T-helper 2 cell treated with Interferon-gamma antibody and Interleukin-4, amounts not matched to agents 5 μg/mL and 100 μg/mL, for 36 hours (primary cell): Measurements from ENCODE around the gene LACTB.
"Not testable (repeated sequence)": the region's sequence is repeated elsewhere in the genome, so short reads cannot be mapped to it uniquely, and the experiment has no call there.

ENCODE experiments used
- DNase-seq: peaks from one replicate; pipeline ENCODE4 v3.0.0; 2021; ENCODE audit warnings: low spot score
- H3K27ac Mint-ChIP-seq: one replicate; pipeline ENCODE4 v1.8.0; 2021; ENCODE audit warnings: mild to moderate bottlenecking, mixed read lengths
- H3K27me3 Mint-ChIP-seq: one replicate; pipeline ENCODE4 v1.8.0; 2021; ENCODE audit warnings: low read depth, mixed read lengths
- H3K36me3 Mint-ChIP-seq: one replicate; pipeline ENCODE4 v1.8.0; 2021; ENCODE audit warnings: low read depth, mixed read lengths
- H3K4me1 Mint-ChIP-seq: one replicate; pipeline ENCODE4 v1.8.0; 2021; ENCODE audit warnings: low read depth, mixed read lengths
- H3K4me3 Mint-ChIP-seq: one replicate; pipeline ENCODE4 v1.8.0; 2022; ENCODE audit warnings: mild to moderate bottlenecking, moderate library complexity, mixed read lengths
- H3K9me3 Mint-ChIP-seq: one replicate; pipeline ENCODE4 v1.8.0; 2021; ENCODE audit warnings: mixed read lengths

The LACTB gene

DNA sequence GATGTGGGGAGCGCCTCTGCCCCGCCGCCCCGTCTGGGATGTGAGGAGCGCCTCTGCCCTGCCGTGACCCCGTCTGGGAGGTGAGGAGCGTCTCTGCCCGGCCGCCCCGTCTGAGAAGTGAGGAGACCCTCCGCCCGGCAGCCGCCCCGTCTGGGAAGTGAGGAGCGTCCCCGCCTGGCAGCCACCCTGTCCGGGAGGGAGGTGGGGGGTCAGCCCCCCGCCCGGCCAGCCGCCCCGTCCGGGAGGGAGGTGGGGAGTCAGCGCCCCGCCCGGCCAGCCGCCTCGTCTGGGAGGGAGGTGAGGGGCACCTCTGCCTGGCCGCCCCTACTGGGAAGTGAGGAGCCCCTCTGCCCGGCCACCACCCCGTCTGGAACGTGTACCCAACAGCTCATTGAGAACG lies 22.8 kb upstream of the LACTB start:
- not testable (repeated sequence) for H3K9me3 Mint-ChIP-seq, H3K27me3 Mint-ChIP-seq, H3K36me3 Mint-ChIP-seq, H3K4me1 Mint-ChIP-seq, DNase-seq, H3K4me3 Mint-ChIP-seq, H3K27ac Mint-ChIP-seq

- H3K36me3 Mint-ChIP-seq, H3K27me3 Mint-ChIP-seq, H3K4me3 Mint-ChIP-seq, H3K4me1 Mint-ChIP-seq, H3K27ac Mint-ChIP-seq, DNase-seq, H3K9me3 Mint-ChIP-seq: not testable (repeated sequence)
These were observed 22.1 kb upstream of the LACTB start for GRCh38 chr15:63099581-63099980.

DNA sequence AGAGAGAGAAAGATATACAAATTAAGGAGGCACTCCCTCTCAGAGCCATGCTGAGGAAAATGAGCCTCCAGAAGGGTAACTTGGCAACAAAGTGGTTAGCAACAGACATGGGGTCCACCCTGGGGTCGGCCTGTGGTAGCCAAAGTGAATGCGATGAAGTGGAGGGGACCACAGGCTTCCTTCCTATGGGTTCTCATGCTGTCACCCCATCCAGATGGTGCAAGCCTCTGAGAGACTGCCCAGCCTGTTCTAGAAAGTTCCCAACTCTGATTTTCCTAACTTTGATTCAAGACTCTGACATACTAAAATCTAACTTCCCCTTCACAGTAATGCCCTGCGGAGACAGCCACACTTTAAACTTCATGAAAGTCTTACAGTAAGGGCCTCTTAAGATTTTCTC lies 18.2 kb upstream of the LACTB start:
- H3K9me3 Mint-ChIP-seq = peaks cover 3% of the 10 kb centered on the region

GRCh38 chr15:63104727-63105126 lies 16.9 kb upstream of the LACTB start:
- Mint-ChIP-seq H3K27ac (no peak overlapping the region), H3K27me3 (peaks cover 4% of the 10 kb centered on the region), H3K4me3 (no peak overlapping the region), H3K9me3 (peaks cover 3% of the 10 kb centered on the region), H3K36me3 (no peaks in the 10 kb centered on the region), H3K4me1 (no peaks in the 10 kb centered on the region)
- DNase-seq = no peak

More for the DNA sequence above, 18.2 kb upstream of the LACTB start:
- DNase-seq = no peak
- Mint-ChIP-seq H3K4me1 (no peaks in the 10 kb centered on the region), H3K27ac (no peak overlapping the region), H3K27me3 (no peaks in the 10 kb centered on the region), H3K4me3 (no peak overlapping the region), H3K36me3 (no peaks in the 10 kb centered on the region)

DNA sequence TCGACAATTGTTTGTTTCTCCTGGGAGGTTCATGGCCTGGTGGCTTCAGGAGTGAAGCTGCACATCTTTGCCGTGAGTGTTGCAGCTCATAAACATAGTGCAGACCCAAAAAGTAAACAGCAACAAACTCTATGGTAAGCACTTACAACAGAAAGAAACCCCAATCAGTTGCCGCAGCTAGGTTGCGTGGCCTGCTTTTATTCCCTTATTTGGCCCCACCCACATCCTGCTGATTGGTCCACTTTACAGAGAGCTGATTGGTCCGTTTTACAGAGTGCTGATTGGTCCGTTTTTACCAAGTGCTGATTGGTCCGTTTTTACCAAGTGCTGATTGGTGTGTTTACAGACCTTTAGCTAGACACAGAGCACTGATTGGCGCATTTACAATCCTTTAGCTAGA lies 16.3 kb upstream of the LACTB start:
- not testable (repeated sequence) for H3K36me3 Mint-ChIP-seq, H3K4me1 Mint-ChIP-seq, DNase-seq, H3K27me3 Mint-ChIP-seq, H3K9me3 Mint-ChIP-seq, H3K27ac Mint-ChIP-seq, H3K4me3 Mint-ChIP-seq

DNA sequence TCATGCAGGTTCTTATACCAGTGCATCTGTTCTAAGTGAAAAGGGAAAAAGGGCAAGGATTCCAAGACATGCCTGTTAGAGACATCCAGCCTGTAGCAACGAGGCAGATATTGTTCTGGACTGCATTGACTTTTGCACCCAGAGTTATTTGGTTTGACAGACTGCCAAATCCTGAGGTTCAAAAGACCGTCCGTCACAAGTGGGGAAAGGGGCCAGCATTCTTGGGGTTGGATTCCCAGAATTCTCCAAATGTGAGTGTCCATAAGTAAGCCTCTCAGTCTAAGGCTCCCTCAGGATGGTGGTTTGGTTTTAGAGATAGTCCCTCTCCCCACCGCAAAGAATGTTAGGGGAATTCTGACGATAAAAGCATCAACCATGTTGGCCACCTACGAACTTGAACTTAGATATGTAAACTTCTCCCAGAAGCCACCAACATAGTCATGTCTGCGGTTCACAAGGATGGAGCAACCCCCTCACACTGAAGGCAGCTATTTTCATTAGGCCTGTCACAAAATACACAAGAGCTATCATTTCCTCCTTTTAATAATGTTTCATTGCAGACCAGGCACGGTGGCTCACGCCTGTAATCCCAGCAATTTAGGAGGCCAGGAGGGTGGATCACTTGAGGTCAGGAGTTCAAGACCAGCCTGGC lies 13.6 kb upstream of the LACTB start:
- peaks cover 7% of the 10 kb centered on the region for H3K27me3 Mint-ChIP-seq
- H3K36me3 Mint-ChIP-seq = no peaks in the 10 kb centered on the region
- H3K27ac Mint-ChIP-seq = no peak overlapping the region
- H3K4me3 Mint-ChIP-seq = no peak overlapping the region
- no peaks in the 10 kb centered on the region for H3K9me3 Mint-ChIP-seq
- no peaks in the 10 kb centered on the region for H3K4me1 Mint-ChIP-seq
- no peak for DNase-seq

GRCh38 chr15:63109498-63109897 lies 12.2 kb upstream of the LACTB start:
- H3K9me3 Mint-ChIP-seq = no peaks in the 10 kb centered on the region
- H3K4me1 Mint-ChIP-seq = no peaks in the 10 kb centered on the region
- H3K27me3 Mint-ChIP-seq = peaks cover 7% of the 10 kb centered on the region
- peaks cover 2% of the 10 kb centered on the region for H3K36me3 Mint-ChIP-seq
- no peak overlapping the region for H3K4me3 Mint-ChIP-seq
- no peak for DNase-seq
- no peak overlapping the region for H3K27ac Mint-ChIP-seq

DNA sequence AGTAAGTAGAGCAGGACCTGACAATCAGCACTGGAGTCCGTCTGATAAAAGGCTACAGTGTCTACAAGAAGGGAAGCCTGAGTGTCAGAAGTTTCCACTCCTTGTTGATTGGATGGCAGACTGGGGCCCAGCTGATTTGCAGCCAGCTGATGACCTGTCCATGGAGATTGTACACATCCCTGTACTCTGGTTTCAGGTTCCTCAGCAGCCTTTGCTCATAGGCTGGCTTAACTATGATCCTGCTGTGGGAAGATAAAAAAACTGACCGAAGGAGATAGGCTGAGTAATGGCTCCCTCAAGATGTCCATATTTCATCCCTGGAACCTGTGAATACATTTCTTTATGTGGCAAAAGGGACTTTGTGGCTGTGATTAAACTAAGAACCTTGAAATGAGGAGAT lies 11.7 kb upstream of the LACTB start:
- H3K27me3 Mint-ChIP-seq = peaks cover 7% of the 10 kb centered on the region
- H3K4me1 Mint-ChIP-seq = no peaks in the 10 kb centered on the region
- peaks cover 2% of the 10 kb centered on the region for H3K36me3 Mint-ChIP-seq
- no peaks in the 10 kb centered on the region for H3K9me3 Mint-ChIP-seq
- no peak for DNase-seq
- no peak overlapping the region for H3K27ac Mint-ChIP-seq
- H3K4me3 Mint-ChIP-seq = no peak overlapping the region

DNA sequence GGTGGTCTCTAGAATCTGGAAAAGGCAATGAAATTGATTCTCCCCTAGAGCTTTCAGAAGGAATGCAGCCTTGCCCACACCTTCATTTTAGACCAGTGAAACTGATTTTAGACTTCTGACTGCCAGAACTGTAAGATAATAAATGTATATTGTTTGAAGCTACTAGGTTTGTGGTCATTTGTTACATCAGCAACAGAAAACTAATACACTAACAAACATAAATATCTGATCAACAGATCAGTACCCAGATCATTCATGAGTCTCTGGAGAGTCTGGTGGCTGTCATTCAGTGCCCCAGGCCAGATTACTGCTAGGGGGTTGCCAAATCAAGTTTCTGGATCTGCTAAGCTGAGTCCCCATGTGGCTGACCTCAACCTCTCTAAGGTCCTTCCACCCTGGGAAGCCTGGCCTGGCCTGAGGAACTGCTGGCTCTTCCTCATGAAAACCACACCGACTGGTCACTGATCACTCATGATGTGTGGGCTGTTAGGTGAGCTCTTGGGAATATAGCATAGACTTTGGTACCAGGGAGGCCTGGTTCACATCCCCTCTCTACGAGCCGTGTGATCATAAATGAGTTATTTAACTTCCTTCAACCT lies 11.1 kb upstream of the LACTB start:
- Mint-ChIP-seq H3K36me3 (peaks cover 2% of the 10 kb centered on the region), H3K27me3 (peaks cover 7% of the 10 kb centered on the region), H3K4me1 (no peaks in the 10 kb centered on the region), H3K4me3 (no peak overlapping the region), H3K9me3 (no peaks in the 10 kb centered on the region), H3K27ac (no peak overlapping the region)
- no peak for DNase-seq

DNA sequence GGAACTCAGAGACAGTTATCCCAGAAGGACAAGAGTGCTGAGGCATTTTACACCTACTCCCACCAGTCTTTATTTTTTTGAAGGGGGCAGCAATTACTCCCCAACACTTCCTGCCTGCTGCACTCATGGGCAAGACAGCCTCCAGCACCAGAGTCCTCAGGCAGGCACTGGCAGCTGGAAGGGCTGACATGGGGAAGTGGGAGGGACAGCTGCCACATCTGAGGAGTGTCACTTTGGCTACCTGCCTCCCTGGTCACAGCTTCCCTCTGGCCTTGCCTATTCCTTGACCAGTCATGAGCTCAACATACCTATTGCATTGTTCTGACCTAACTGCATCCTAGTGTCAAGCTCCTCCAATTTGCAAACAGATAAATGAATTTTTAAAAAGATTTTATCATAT lies 10.2 kb upstream of the LACTB start:
- no peaks in the 10 kb centered on the region for H3K9me3 Mint-ChIP-seq
- H3K27me3 Mint-ChIP-seq = peaks cover 7% of the 10 kb centered on the region
- no peaks in the 10 kb centered on the region for H3K4me1 Mint-ChIP-seq
- no peak overlapping the region for H3K27ac Mint-ChIP-seq
- DNase-seq = no peak
- no peak overlapping the region for H3K4me3 Mint-ChIP-seq
- H3K36me3 Mint-ChIP-seq = peaks cover 2% of the 10 kb centered on the region

- DNase-seq = no peak
- Mint-ChIP-seq H3K27me3 (peaks cover 7% of the 10 kb centered on the region), H3K4me1 (no peaks in the 10 kb centered on the region), H3K36me3 (peaks cover 2% of the 10 kb centered on the region), H3K27ac (no peak overlapping the region), H3K9me3 (no peaks in the 10 kb centered on the region), H3K4me3 (no peak overlapping the region)
These were observed 8.8 kb upstream of the LACTB start for GRCh38 chr15:63112871-63113270.

DNA sequence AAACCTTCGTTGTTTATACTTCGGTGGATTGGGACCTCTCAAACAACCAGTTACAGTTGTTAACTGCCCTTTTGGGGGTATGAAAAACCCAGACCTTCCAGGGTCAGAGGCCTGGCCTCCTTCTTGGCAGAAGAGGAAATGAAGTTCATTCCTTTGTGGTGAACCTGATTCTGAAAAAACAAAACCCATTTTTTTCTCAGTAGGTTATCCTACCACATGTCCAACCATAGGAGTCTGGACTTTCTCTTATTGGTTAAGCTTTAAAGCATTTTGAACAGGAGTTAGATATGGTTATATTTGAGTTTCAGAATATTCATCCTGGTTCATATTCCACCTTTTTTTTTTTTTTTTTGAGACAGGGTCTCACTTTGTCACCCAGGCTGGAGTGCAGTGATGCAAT lies 7.2 kb upstream of the LACTB start:
- no peak for DNase-seq
- peaks cover 3% of the 10 kb centered on the region for H3K27me3 Mint-ChIP-seq
- H3K4me3 Mint-ChIP-seq = no peak overlapping the region
- H3K36me3 Mint-ChIP-seq = peaks cover 3% of the 10 kb centered on the region
- H3K4me1 Mint-ChIP-seq = no peaks in the 10 kb centered on the region
- peaks cover 3% of the 10 kb centered on the region for H3K9me3 Mint-ChIP-seq
- H3K27ac Mint-ChIP-seq = no peak overlapping the region

- H3K27me3 Mint-ChIP-seq = no peaks in the 10 kb centered on the region
- no peak overlapping the region for H3K4me3 Mint-ChIP-seq
- H3K9me3 Mint-ChIP-seq = peaks cover 23% of the 10 kb centered on the region
- peaks cover 12% of the 10 kb centered on the region for H3K4me1 Mint-ChIP-seq
- no peak overlapping the region for H3K27ac Mint-ChIP-seq
- H3K36me3 Mint-ChIP-seq = peaks cover 9% of the 10 kb centered on the region
- no peak for DNase-seq
These were observed 2.8 kb upstream of the LACTB start for GRCh38 chr15:63118854-63119253.

- Mint-ChIP-seq H3K4me1 (peaks cover 12% of the 10 kb centered on the region), H3K27me3 (no peaks in the 10 kb centered on the region), H3K27ac (peak overlapping the region; percentile 76), H3K36me3 (peaks cover 14% of the 10 kb centered on the region), H3K4me3 (peak overlapping the region; percentile 92), H3K9me3 (peaks cover 23% of the 10 kb centered on the region)
- peak; percentile 83 for DNase-seq
These were observed 578 bp downstream of the LACTB start for GRCh38 chr15:63122002-63122875.
